ENCODE data around the gene DCC. TPM values are rescaled to one million over a fixed set of nuclear protein-coding genes. Genes with fewer than 3 reads are reported as not detected.

The DCC gene
- total RNA-seq, 2 donors from 2014 or later: 0.10 to 0.48 TPM

DNA sequence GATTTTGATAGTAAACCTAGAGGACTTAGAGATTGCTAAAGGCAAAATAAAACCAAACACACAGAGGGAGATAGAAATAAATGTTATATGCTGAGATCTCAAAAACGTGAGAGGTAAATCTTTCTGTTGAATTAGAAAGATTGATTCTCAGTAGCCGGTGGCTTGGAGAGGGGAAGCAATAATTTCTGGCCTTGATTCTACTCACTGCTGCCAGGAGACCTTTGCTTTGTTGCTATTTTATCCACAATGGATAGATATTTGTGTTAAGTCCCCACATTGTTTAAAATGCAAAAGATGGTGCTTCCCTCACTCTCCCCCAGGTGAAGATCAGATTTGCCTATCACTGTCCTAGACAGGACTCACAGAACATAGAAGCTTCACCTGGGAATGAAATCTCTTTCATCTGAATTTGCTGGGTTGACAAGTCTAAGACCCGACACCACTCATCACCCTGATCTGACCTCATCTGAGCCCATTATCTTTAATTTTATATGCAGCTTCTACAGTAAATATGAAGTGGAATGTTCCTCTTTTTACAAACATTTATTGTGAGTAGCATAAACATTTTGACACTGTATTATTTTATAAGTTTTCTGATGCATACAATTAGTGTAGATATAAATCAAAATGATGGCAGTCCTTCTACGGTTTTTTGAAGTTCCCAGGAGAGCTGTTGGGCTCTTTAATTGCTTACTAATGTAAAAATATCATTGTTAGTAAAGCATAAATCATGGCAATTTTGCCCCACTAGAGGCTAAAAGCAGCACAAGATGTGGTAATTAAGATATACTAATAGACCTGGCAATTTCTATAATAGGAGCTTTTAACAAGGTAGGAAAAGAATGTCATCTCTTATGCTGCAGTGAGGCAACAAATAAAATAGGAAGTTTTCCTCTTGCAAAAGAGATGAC is 149.7 kb downstream of the DCC start:
- H3K9ac ChIP-seq (ENCODE audit: low read depth in 2 of 2, low read length in 2 of 2): no peak overlapping the region
- no peaks in the 10 kb centered on the region for H3K4me1 ChIP-seq
- H3K4me3 ChIP-seq: no peak overlapping the region
- TF ChIP-seq CTCF (IDR thresholded peaks at IDR 0.05): no peak
- no peaks in the 10 kb centered on the region for H3K36me3 ChIP-seq
- H3K27me3 ChIP-seq: no peaks in the 10 kb centered on the region
- intact Hi-C loops (cut with DNase I): no loop called here
- H3K27ac ChIP-seq: no peak overlapping the region
- no peaks in the 10 kb centered on the region for H3K9me3 ChIP-seq
- DNase-seq: no peak

DNA sequence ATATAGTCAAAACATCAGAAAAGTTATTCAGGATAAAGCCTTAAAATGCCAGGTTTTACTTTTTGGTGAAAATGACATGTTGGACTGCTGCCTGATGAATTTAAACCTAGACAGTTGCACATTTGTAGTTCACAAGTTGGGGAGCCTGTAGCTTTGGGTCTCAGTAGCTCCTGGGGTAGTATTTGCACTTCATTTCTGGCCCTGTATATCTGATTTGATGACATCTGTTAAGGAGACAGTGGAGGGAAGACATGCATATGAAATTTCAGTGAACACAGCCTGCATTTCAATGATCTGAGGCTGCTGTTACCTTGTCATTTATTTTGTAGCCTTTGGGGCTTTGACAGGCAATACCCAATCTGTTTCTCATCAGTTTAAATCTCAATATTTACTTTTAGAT is 156.4 kb downstream of the DCC start:
- Histone ChIP-seq H3K9ac (ENCODE audit: low read depth in 2 of 2, low read length in 2 of 2) (no peak overlapping the region), H3K27me3 (no peaks in the 10 kb centered on the region), H3K9me3 (no peaks in the 10 kb centered on the region), H3K36me3 (no peaks in the 10 kb centered on the region), H3K27ac (no peak overlapping the region), H3K4me3 (no peak overlapping the region), H3K4me1 (no peaks in the 10 kb centered on the region)
- intact Hi-C loops (cut with DNase I): no loop called here
- no peak for DNase-seq
- no peak for TF ChIP-seq CTCF (IDR thresholded peaks at IDR 0.05)

DNA sequence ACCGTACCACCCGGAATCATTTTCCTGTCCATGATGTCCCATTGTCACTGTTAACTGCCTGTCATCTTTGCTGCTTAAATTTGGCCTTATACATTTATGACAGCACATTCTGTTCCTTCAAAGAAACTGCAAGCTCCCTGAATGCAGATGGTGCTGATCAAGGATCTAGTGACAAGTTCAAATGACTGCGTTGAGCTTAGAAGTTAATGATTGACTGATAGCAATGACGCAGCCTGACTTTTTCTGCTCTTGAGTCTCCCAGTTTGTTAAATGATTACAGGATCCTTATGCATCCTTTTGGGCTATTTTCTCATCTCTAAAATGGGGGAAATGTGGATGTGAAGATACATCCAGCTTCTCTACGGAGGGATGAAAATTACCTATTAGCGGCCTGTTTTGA is 159.0 kb downstream of the DCC start:
- H3K9ac ChIP-seq (ENCODE audit: low read depth in 2 of 2, low read length in 2 of 2): no peak overlapping the region
- no peak for TF ChIP-seq CTCF (IDR thresholded peaks at IDR 0.05)
- H3K4me1 ChIP-seq: no peaks in the 10 kb centered on the region
- H3K4me3 ChIP-seq: no peak overlapping the region
- DNase-seq: no peak
- H3K27me3 ChIP-seq: no peaks in the 10 kb centered on the region
- no peak overlapping the region for H3K27ac ChIP-seq
- intact Hi-C loops (cut with DNase I): no loop called here
- no peaks in the 10 kb centered on the region for H3K9me3 ChIP-seq
- no peaks in the 10 kb centered on the region for H3K36me3 ChIP-seq

GRCh38 chr18:52499644-52500043 is 159.6 kb downstream of the DCC start:
- H3K4me3 ChIP-seq: no peak overlapping the region
- H3K4me1 ChIP-seq: no peaks in the 10 kb centered on the region
- intact Hi-C loops (cut with DNase I): no loop called here
- no peak for DNase-seq
- no peaks in the 10 kb centered on the region for H3K9me3 ChIP-seq
- no peak overlapping the region for H3K9ac ChIP-seq (ENCODE audit: low read depth in 2 of 2, low read length in 2 of 2)
- H3K36me3 ChIP-seq: no peaks in the 10 kb centered on the region
- no peaks in the 10 kb centered on the region for H3K27me3 ChIP-seq
- no peak for TF ChIP-seq CTCF (IDR thresholded peaks at IDR 0.05)
- no peak overlapping the region for H3K27ac ChIP-seq

DNA sequence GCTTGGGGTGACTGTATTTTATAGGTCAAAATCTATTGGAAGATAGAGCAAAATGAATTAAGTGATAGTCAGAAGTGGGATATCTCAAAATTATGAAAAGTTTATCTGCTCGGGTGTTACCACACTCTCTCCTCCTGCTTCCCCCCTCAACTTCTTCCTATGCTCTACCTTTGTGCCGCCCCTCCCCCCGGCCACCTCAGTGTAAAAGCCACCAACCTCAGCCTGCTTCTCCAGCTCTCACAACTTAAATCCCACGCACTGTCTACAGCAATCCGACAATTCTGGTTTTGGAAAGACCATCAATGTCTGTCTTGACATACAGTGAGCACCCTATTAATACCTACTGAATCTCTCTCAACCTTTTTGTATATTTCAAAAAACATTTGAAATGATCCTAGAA is 164.6 kb downstream of the DCC start:
- no peaks in the 10 kb centered on the region for H3K27me3 ChIP-seq
- no peaks in the 10 kb centered on the region for H3K9me3 ChIP-seq
- no peak overlapping the region for H3K27ac ChIP-seq
- no peak overlapping the region for H3K4me3 ChIP-seq
- no peak for TF ChIP-seq CTCF (IDR thresholded peaks at IDR 0.05)
- intact Hi-C loops (cut with DNase I): no loop called here
- no peak for DNase-seq
- no peaks in the 10 kb centered on the region for H3K4me1 ChIP-seq
- no peak overlapping the region for H3K9ac ChIP-seq (ENCODE audit: low read depth in 2 of 2, low read length in 2 of 2)
- H3K36me3 ChIP-seq: no peaks in the 10 kb centered on the region

Data from colonic mucosa (tissue), 4 donors.